ENCODE results near the gene CARHSP1. TPM values are rescaled to one million over a fixed set of nuclear protein-coding genes. Genes with fewer than 3 reads are reported as not detected.

The CARHSP1 gene
- total and polyA plus RNA-seq, 9 of the 15 experiments (the other 6 are each of a cell fraction or from before 2014, with no cell fraction given): 5.8 to 114 (median 41.1) TPM

GRCh38 chr16:8855972-8856371 is 12.8 kb downstream of the CARHSP1 start:
- Histone ChIP-seq H4K20me1 (replicated peaks; ENCODE audit: control insufficient read depth, insufficient read depth, low read length) (peaks cover 5% of the 10 kb centered on the region), H3K4me1 (replicated peaks in 1 of 2; ENCODE audit: control insufficient read depth in 2 of 2, insufficient read depth in 2 of 2, low read length in 2 of 2) (peaks cover 0 to 13% of the 10 kb centered on the region in 2 experiments; a peak in 1 of 5 replicates), H3K27ac (ENCODE audit: extremely low read depth, low read depth, low read length) (no peak overlapping the region), H3K4me2 (ENCODE audit: insufficient read depth, low read length) (no peak overlapping the region), H3K9ac (ENCODE audit: insufficient read depth in 1 of 2, low read depth in 2 of 2, low read length in 2 of 2) (no peak overlapping the region), H3K27me3 (ENCODE audit: control insufficient read depth in 2 of 2, insufficient read depth in 2 of 2, low read length in 2 of 2) (no peaks in the 10 kb centered on the region), H3K36me3 (ENCODE audit: control insufficient read depth, insufficient read depth, low read length) (peaks cover 78% of the 10 kb centered on the region; the same call in 2 of the 3 replicates), H3K4me3 (no peak overlapping the region), H2AFZ (ENCODE audit: low read depth, low read length) (no peak overlapping the region), H3K9me3 (replicated peaks; ENCODE audit: control insufficient read depth, insufficient read depth, low read depth, low read length) (no peaks in the 10 kb centered on the region), H3K79me2 (ENCODE audit: control insufficient read depth, insufficient read depth, low read length) (peaks cover 16% of the 10 kb centered on the region), H3K9me1 (ENCODE audit: control insufficient read depth, insufficient read depth, low read length) (peaks cover 3% of the 10 kb centered on the region)
- 78% methylated on average over 5 of the region's 5 CpGs for WGBS (ENCODE audit: insufficient coverage, low coverage, missing lambda C conversion rate)
- ChIA-PET POLR2A (interaction anchor here (0.6 to 1.9 kb wide), 4 partner anchors 12 to 181 kb away, joined by 3 to 6 read pairs (median 4); no protein-coding TSS in a partner anchor), CTCF (ENCODE audit: low intra/inter-chr PET ratio) (no interaction called here)
- intact Hi-C loops (cut with micrococcal nuclease) (no loop called here), in situ Hi-C loops (cut with MboI) (no loop called here)
- BruUV-seq (replicated peaks): no TSS peak
- no peak for ATAC-seq
- TF ChIP-seq POLR2A (conservative IDR thresholded peaks at IDR 0.05): 0 out of 2 replicates have a peak, but pooled peaks have one; percentile 2
- TF ChIP-seq NFRKB (IDR thresholded peaks at IDR 0.05; ENCODE audit: low read depth): no peak
- no peak for DNase-seq (ENCODE audit: extremely low read depth in 1 of 4, low spot score in 3 of 4)
- no peak for FAIRE-seq

- BruUV-seq (replicated peaks): no TSS peak
- in situ Hi-C loops (cut with MboI): no loop called here
- peaks cover 0 to 13% of the 10 kb centered on the region in 2 experiments; a peak in 1 of 5 replicates for H3K4me1 ChIP-seq (replicated peaks in 1 of 2; ENCODE audit: control insufficient read depth in 2 of 2, insufficient read depth in 2 of 2, low read length in 2 of 2)
- H4K20me1 ChIP-seq (replicated peaks; ENCODE audit: control insufficient read depth, insufficient read depth, low read length): peaks cover 5% of the 10 kb centered on the region
- H3K4me2 ChIP-seq (ENCODE audit: insufficient read depth, low read length): no peak overlapping the region
- ATAC-seq (peak; percentile 55), DNase-seq (ENCODE audit: extremely low read depth in 1 of 4, low spot score in 3 of 4) (peak; percentile 31 to 76 (median 61)), FAIRE-seq (peak; percentile 26)
- no peak overlapping the region for H3K27ac ChIP-seq (ENCODE audit: extremely low read depth, low read depth, low read length)
- intact Hi-C loops (cut with micrococcal nuclease): no loop called here
- 90% methylated on average over 10 of the region's 11 CpGs for WGBS (ENCODE audit: insufficient coverage, low coverage, missing lambda C conversion rate)
- no peak overlapping the region for H3K4me3 ChIP-seq
- peaks cover 12% of the 10 kb centered on the region for H3K79me2 ChIP-seq (ENCODE audit: control insufficient read depth, insufficient read depth, low read length)
- no peaks in the 10 kb centered on the region for H3K9me3 ChIP-seq (replicated peaks; ENCODE audit: control insufficient read depth, insufficient read depth, low read depth, low read length)
- POLR2A ChIA-PET: interaction anchor here (0.6 to 2.3 kb wide), 4 partner anchors 8 to 19 kb away, joined by 3 to 11 read pairs (median 4); no protein-coding TSS in a partner anchor
- no peaks in the 10 kb centered on the region for H3K27me3 ChIP-seq (ENCODE audit: control insufficient read depth in 2 of 2, insufficient read depth in 2 of 2, low read length in 2 of 2)
- H3K9ac ChIP-seq (ENCODE audit: insufficient read depth in 1 of 2, low read depth in 2 of 2, low read length in 2 of 2): no peak overlapping the region
- no peak overlapping the region for H2AFZ ChIP-seq (ENCODE audit: low read depth, low read length)
- CTCF ChIA-PET (ENCODE audit: low intra/inter-chr PET ratio): no interaction called here
- peaks cover 3% of the 10 kb centered on the region for H3K9me1 ChIP-seq (ENCODE audit: control insufficient read depth, insufficient read depth, low read length)
- peaks cover 83% of the 10 kb centered on the region; the same call in 2 of the 3 replicates for H3K36me3 ChIP-seq (ENCODE audit: control insufficient read depth, insufficient read depth, low read length)
- TF ChIP-seq MEIS2 (IDR thresholded peaks at IDR 0.05; ENCODE audit: partially characterized antibody) (peak; percentile 30), SMC3 (conservative IDR thresholded peaks at IDR 0.05; ENCODE audit: insufficient read depth, low read depth, low read length) (0 out of 2 replicates have a peak, but pooled peaks have one; percentile 8), POLR2G (IDR thresholded peaks at IDR 0.05; ENCODE audit: low read depth, low read length) (peak; percentile 55), CC2D1A (IDR thresholded peaks at IDR 0.05) (0 out of 2 replicates have a peak, but pooled peaks have one; percentile 12)
Measured at GRCh38 chr16:8855051-8855786, 13.6 kb downstream of the CARHSP1 start.

All from K562 (cell line).